HS-5 (cell line): Measurements from ENCODE around the gene CDKN1C.
A peak's percentile ranks its signal among the peaks of the same experiment; 100 is the strongest.
"Not testable (repeated sequence)": the region's sequence is repeated elsewhere in the genome, so short reads cannot be mapped to it uniquely, and the experiment has no call there.

ENCODE experiments used
- DNase-seq: peaks from one replicate; pipeline ENCODE4 v3.0.0-alpha.2; 2012; ENCODE audit warnings: low read depth

CDKN1C gene

DNA sequence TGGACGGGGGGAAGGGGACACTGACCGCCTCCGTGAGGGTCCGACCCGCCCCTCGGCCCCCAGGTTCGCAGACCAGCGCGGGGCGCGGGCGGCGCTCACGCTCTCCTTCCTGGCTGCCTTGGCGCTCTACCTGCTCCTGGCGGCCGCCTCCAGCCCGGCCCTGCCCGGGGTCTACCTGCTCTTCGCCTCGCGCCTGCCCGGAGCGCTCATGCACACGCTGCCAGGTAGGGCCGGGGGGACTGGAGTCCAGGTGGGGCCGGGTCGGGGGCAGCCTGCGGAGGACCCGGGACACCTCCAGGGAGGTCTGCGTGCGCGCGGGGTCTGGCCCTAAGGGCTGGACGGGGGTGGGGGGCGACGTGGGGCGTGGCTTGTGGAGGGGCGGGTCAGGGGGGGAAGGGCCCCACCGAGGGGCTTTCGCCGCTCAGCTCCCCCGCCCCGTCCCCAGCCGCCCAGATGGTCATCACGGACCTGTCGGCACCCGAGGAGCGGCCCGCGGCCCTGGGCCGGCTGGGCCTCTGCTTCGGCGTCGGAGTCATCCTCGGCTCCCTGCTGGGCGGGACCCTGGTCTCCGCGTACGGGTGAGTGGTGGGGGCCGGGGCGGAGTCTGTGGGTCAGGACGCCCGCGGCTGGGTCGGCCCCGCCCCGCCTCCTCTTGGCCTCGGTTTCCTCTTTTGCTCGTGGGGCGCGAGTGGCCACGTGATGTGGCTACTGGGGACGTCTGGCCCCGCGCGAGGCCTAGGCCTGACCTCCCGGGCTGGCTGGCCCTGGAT is 23.7 kb upstream of the CDKN1C start:
- DNase-seq: no peak

GRCh38 chr11:2908130-2908529 is 22.6 kb upstream of the CDKN1C start:
- no peak for DNase-seq

GRCh38 chr11:2905299-2905698 is 19.7 kb upstream of the CDKN1C start:
- DNase-seq: not testable (repeated sequence)

DNA sequence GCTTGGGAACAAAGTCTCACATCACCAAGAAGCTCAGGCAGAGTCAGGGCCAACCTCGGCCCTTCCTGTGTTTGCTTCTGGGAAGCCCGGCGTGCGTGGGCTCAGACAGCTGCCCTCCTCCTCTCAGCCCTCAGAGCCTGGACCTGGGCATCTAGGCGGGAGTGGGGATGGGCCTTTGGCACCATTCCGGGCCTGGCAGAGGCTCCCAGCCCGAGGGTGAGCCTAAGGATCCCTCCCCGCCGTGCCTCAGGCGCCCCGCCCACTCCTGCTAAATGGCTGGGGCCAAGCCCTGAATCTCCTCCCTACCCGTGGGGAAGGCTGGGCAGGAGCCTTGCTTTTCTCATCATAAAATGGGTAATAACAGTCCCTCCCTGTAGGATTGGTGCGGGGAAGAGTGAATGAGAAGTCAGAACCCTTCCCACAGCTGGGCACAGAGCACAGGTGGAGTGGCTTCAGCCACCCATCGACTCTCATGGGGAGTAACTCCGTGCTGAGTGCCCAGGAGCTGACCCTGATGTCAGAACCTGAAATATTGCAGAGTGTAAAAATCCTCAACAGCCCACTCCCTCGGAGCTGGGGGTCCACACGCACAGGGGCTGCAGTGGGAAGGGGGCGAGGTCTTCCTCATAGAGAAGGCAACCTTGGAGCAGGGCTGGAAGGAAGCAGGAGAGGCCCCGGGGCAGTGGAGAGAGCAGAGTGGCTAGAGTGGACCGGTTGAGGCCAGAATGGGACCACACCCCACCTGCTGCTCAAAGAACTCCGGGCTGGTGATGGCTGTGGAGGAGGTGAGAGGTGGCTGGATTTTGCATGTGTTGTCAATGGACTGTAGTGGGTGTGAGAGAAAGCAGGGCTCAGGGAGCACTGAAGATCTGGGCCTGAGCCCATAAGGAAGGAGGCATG is 18.8 kb upstream of the CDKN1C start:
- DNase-seq: no peak

DNA sequence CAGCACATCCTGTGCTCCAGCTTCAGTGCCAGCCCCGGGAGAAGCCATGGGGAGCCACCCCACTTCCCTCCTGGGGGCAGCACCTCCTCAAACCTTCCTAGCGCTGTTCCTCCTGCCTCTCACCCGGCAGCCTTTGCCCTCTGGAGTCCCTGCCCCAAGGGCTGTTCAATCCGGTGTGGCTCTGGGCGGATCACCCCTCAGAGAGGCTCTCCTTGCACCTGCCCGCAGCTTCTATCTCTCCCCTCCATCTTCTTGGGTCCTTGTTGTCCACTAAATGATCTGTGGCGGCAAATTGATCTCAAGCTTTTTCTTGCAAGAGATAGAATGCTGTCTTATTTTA is 18.1 kb upstream of the CDKN1C start:
- no peak for DNase-seq

DNA sequence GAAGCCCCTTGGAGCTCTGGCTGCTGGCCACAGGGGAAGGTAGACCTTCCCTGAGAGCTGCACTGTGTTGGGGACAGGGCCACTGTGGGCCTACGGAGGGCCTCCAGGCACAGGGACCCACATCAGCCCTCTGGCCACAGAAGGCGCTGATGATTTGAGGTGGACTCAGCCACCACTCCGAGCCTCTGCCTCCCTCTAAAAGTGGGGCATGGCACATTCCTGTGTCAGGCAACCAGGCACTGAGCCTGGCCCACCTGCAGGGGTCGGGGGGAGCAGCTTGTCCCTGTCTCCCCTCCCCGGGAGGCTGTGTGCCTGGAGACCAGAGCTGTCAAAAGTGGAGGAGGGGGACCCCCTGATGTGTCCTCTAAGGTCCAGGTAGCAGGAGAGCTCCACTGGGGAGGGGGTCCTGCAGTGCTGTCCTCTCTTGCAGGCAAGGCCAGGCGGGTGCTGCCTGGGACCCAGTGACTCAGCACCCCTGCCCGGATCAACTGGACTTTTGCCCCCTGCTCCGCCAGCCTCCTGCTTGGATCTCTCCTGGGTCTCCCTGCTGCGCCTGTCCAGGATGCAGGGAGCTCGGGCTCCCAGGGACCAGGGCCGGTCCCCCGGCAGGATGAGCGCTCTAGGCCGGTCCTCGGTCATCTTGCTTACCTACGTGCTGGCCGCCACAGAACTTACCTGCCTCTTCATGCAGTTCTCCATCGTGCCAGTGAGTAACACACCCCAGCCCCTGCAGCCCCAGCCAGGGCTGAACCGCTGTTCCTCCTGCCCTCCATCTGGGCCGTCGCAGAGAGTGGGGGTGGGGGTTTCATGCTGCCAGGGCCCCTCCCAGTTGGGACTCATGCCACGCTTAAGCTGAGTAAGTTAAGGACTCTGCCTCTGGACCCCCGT is 17.5 kb upstream of the CDKN1C start:
- DNase-seq: no peak

DNA sequence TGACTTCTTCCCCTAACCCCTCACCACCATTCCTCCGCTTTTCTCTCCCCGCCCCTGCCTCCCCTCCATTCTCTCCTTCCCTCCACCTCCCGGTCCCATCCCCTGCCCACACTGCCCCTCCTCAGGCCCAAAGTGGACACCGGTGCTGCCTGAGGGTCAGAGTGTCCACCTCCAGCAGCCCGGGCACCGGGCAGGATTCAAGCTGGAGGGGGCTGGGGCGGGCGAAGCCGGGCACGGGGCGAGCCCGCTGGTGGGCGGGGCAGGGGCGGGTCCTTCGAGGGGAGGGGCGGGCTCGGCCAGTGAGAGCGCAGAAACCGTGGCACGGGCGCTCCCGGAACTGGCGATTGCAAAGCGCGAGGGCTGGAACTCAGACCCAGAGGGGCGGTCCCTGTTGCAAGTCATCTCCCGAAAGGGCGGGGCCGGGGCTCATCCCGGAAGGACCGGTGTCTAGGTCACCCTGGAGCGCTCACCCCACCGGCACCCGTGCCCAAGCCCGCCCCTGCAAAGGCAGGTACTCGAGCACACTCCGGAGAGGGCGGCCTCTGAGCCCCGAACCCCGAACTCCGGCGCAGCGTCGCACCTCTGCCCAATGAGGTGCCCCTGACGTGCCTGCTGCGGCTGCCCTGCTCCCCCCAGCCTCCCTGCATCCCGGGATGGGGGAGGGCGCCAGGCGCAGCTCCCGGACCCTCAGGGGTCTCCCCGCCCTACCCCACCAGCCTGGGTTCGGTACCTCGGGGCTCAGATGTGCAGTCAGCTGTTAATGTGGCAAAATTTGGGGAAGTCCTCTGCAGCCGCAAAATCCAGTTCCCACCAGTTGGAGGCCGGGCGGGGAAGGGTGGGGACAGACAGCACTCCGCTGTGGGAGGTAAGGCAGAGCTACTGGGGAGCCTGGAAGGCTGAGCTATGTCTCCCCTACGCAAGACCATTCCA is 16.5 kb upstream of the CDKN1C start:
- DNase-seq: peak; percentile 68

- no peak for DNase-seq
Measured at GRCh38 chr11:2901196-2901796, 15.7 kb upstream of the CDKN1C start.

DNA sequence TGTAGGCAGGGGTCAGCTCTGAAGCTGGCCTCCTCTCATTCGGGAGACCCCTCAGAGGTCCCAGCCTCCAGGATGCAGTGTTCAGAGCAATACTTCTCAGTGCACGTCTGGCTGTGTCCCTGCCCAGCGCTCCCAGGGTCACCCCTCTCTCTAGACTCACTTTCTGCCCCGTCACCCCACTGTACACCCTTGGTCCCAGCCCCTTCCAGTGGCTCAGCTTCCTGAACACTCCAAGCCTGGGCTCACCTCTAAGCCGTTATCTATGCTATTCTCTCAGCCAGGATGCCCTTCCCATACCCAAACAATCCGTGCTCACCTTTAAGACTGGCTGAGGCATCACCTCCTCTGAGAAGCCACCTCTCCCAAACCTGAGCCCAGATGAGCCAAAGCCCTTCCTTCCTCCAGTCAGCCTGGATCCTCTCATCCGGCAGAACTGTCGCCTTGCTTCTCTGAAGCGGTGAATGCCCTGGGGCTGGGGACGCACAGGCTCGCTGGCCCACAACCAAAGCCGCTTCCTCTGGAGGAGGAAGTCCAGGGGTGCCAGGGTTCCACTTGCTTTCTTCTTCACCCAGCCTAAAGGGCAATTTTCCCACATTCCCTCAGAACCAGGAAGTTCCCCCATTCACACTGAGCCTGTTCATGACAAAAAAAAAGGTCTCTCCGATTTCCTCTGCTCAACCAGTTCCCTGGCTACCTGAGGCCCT is 13.7 kb upstream of the CDKN1C start:
- no peak for DNase-seq

GRCh38 chr11:2898366-2899079 is 12.9 kb upstream of the CDKN1C start:
- DNase-seq: peak; percentile 81

DNA sequence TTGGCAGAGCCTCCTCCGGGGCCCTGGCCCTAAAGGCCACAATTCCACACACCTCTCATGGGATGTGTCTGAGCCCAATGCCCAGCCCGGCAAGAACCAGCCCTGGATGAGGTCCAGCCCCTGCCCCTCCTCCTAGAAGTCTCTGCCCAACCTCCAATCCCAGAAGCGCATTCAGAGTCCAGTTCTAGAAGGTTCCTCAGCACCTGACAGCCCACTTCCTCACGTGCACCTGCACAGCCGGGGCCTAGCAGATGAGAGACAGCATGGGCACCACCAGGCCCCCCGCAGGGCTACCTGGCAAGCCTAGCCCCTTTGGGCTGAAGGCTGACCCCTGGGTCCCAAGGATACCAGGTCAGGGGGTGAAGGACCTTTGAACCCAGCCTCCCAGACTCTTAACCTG is 11.5 kb upstream of the CDKN1C start:
- DNase-seq: no peak

DNA sequence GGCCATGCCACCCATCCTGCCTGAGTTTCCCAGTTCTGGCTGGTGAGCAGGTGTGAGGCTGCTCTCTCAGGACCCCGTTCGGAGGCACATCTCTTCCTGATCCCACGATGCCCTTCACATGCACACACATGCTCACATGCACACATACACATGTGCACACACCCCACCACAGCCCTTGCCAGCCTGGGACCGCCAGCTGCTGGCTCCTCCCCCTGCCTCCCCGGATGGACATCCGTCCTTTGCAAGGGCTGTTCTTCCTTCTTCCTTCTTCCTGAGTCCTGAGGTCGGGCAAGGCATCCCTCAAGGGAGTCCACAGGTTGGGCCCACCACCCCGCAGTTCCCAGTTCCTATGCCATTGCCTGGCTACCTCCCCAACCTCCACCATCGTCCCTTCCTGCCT is 10.5 kb upstream of the CDKN1C start:
- no peak for DNase-seq

- DNase-seq: no peak
Measured at GRCh38 chr11:2893935-2894334, 8.4 kb upstream of the CDKN1C start.

DNA sequence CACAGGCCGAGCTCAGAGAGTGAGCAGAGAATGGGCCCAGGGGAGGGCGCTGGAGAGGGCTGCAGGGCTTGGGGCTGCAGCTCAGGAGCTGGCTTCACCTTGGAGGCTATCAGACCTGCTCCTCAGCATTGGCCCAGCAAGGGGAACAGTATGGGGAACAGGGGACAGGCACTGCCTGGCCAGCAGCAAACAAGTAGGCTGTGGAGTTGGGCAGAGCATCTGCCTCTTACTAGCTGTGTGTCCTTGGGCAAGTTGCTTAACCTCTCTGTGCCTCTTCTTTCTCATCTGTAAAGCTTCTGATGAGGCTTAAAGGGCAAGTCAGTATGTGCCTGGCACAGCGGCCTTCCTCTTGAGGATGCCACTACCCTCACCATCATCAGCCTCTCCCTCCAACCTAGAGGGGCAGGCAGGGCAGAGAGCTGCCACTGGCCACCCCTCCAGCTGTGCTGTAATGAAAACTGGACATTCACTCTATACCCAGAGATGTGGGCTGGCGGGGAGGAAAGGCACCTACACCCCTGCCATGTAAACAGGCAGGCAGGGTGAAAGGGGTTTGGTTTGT is 7.5 kb upstream of the CDKN1C start:
- no peak for DNase-seq

DNA sequence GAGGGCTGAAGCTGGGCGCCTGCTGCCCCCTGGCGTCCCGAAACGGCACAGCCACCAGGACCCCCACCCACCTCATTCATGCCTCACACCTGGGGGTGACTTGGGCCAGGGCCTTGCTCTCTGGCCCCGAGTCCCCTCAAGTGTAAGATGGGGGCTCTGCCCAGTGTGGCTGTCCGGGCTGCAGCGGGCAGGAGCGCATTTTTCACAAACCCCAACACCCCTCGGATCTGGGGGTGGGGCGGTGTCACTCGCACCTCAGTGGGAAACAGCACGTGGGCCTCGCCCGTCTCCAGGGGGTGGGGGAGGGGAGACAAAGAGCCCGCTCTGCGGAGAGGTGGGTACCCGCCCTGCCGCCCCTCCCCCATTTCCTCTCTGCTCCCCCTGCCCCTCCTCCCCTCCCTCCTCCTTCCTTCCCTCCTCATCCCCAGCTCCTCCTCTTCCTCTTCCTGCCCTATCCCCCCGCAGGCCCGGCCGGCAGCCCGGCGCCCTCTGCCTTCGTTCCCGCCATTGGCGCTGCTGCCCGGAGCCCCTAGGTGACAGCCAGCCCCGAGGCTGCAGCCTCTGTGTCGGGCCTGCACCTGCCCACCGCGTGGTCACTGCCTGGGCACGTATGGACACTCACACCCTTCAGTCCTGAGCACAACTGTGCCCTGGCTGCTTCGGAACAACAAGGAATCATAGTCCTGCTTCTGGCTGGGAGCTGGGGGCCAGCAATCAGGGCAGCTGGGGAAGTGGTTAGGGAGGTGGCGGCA is 6.8 kb upstream of the CDKN1C start:
- peak; percentile 28 for DNase-seq

DNA sequence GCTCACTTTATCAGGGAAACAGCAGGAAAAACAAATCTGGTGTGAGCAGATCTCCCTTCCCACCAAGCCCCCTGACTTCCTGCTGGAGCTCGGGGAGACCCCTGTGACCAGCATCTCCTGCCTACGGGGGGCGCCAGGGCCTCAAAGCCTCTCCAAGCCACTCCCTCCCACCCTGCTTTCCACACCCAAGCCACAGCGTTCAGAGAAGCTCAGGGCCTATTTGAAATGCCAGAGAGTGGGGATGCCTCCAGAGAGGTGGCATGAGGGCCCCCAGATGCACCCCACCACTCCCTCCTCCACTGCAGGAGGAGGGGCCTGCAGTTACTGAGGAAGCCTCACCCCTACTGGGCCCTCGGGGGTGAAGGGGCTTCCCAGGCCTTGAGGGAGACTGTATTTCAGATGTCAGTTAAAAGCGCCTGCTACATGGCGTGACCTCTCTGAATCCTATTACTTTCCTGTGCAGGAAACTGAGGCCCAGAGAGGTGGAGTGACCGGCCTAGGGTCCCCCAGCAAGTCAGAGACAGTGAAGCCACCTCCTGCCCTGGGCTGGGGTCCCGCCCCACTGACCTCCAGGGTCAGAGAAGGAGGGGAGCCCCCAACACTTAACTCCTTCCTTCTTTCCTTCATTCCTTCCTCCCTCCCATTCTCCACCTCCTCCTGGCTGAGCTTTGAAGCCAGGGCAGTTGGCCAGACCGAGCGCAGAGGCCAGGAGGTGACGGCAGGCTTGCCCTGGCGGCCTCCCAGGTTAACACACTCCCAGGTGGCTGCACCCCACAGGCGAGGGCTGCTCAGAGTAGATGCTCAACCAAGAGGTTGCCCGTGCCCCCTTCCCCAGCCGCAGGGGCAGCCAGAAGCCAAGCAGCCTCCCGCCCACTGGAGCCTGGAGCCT is 6.0 kb upstream of the CDKN1C start:
- DNase-seq: no peak
